DMS 273 (cell line): ENCODE results near the gene FBXL13.
"Not testable (repeated sequence)": the region's sequence is repeated elsewhere in the genome, so short reads cannot be mapped to it uniquely, and the experiment has no call there.

Experiments
- DNase-seq: peaks from one replicate; lab custom pipeline; 2025; ENCODE audit not compliant: unreplicated experiment; lab: John Stamatoyannopoulos, UW

Gene FBXL13

DNA sequence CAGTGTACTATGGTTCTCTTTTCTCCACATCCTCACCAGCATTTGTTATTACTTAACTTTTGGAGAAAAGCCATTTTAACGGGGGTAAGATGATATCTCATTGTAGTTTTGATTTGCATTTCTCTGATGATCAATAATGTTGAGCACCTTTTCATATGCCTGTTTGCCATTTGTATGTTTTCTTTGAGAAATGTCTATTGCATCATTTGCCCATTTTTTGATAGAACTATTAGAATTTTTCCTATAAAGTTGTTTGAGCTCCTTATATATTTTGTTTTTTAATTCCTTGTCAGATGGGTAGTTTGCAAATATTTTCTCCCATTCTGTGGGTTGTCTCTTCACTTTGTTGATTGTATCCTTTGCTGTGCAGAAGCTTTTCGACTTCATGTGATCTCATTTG lies 172.5 kb downstream of the FBXL13 start:
- DNase-seq: not testable (repeated sequence)

DNA sequence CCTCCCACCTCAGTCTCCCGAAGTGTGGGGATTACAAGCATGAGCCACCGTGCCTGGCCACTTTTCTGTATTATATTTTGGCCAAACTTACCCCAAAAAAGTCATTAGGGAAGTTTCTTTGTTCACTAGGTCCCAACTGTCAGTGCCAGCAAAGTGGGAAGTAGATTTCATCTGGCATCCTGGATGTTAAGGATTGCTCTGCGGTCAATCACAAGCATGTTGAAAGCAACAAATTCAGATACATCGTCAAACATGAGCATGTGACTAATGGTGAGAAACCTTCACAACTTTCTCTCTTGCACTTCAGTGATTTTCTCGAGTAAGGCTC lies 176.1 kb downstream of the FBXL13 start:
- no peak for DNase-seq

DNA sequence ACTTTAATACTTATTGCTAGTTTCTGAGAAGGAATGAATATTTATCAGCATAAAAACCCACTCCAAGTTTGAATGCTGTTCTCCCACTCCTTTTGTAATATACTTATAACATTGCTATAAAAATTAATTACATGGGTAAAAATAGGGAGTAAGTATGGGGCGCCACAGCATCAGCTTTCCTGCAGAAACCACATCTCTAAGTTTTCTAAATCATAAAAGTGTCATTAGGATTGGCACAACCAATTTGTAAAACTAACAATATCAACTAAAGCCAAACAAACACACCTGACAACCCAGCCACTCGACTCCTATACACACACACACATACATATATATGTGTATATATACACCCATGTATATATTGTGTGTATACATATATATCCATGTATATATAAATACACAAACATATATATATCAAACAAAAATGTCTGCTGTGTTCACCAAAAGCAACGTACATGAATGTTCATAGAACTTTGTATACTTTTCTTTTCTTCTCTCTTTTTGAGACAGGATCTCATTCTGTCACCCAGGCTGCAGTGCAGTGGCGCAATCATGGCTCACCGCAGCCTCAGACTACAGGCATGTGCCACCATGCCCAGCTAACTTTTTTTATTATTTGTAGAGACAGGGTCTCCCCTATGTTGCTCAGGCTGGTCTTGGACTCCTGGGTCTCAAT lies 176.6 kb downstream of the FBXL13 start:
- no peak for DNase-seq

DNA sequence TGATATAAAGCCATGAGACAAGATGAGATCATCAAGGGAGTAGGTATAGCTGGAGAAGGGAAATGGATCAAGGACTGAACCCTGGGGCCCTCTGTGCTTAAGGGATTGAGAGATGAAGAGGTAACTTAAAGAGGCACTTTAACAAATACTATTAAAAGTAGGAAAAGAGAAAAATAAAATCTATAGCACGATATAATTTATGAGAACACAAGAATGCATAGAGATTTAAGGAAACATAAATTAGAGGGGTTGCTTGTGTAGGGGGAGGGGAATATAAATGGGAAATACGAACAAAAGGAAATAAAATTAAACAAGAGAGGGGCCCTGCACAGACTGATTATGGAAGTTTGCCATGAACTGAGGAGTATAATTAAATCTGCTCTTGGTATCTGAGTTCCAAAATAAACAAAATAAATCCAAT lies 177.4 kb downstream of the FBXL13 start:
- DNase-seq: no peak

DNA sequence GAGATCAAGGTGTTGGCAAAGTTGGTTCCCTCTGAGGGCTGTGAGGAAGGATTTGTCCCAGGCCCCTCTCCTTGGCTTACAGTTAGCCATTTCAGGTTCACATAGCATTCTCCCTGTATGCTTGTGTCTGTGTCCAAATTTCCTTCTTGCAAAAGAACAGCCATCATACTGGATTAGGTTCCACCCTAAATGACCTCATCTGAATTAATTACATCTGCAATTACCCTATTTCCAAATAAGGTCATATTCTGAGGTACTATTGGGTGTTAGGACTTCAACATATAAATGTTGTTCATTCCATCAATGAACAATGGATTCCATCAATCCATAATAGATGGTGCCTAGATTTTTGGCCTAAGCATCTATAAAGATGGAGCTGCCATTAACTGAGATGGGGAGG lies 178.0 kb downstream of the FBXL13 start:
- no peak for DNase-seq

DNA sequence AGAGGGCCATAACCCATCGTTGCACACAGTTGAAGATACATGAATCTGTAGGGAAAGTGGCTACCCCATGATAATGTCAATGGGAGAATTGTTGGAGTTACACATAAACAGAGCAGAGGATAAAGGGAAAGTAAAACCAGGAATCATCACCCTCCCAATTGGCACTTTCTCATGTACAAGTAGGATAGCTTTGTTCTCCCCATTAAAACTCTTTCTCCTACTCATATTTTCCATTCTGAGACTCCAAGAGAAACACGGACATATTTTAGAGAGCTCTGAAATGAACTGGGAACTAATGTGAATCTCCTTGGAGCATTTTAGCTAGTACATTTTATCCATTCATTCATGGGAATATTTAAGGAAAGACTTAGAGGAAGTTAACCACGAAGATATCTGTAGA lies 179.0 kb downstream of the FBXL13 start:
- no peak for DNase-seq

DNA sequence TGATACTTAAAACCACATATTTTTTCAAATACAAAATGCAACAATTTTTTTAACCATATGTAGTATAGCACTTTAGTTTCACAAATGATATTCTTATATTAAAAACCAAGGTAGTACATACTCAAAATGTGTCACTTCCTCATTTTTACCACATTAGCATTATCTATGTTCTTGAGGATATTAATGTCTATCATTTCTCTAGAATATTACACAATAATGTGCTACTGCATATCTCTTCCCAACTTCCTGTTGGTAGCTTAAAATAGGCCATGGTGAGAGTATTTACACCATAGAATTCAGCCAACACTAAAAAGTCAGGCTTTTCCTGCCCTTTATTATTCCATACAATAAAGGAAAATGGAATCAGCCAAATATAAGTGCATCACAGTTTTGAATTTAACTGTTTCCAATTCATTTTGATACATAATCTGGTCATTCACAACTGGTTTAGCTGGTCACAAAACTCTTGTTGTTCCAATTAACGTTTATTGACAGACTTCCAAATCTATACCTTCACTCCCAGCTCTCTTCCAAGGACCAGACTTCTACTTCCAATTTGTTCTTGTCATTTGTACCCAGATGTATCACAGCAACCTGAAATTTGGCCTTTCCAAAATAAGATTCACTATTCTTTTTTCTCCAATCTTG lies 181.8 kb downstream of the FBXL13 start:
- DNase-seq: no peak

DNA sequence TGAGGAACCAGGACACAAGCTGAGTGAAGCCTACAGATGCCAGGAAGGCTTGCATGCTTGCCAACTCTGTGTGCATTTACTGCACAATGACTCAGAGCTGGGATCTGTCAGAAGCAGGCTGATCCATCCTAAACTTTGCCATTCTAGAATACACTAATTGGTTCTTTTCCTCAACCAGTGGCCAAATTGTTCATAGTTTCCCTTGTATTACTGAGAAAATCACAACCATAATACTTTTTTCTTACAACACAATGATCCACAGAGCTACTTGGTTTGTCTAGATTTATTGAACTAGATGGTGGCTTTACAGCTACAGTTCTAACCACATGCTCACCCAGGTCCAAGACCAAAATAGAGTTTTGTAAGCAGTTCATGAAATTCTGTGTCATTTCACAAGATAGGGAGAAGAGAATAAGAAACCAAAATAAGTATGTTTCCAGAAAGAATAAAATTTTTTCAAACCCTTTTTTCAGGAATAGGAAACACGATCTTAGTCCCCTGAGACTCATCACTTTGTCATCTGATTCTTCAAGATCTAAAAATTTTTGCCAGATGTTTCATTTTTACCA lies 182.8 kb downstream of the FBXL13 start:
- peak; percentile 70 for DNase-seq

DNA sequence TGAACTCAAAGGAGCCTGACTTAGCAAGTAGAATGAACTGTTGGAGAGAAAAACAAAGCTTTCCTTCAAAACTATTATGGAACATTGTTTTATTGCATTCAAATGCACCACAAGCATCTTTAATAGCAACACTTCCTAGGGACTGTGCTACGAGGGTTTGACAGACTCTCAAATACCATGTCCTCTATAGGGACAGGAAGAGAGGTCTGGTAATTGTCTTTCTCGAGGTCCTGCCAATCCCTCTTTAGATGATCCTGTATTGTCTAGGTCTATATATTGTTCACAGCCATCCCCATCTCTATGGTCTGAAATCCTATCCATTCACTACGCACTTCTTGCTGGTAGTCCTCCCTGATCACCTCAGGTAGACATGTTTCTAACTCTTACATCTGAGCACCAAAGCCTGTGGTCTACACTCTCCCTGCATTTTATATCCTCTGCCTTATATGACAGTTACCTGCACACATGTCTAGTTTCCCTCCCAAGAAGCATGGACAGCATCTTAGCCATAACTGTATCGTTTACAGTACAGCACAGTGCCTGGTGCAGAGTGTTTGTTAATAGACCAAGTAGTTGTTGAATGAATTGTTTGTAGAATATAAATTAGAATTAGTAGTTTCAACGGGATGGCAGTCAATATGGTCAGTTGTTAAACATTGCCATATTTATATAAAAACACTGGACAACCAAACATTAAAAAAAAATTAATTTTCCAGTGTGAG lies 183.5 kb downstream of the FBXL13 start:
- no peak for DNase-seq

DNA sequence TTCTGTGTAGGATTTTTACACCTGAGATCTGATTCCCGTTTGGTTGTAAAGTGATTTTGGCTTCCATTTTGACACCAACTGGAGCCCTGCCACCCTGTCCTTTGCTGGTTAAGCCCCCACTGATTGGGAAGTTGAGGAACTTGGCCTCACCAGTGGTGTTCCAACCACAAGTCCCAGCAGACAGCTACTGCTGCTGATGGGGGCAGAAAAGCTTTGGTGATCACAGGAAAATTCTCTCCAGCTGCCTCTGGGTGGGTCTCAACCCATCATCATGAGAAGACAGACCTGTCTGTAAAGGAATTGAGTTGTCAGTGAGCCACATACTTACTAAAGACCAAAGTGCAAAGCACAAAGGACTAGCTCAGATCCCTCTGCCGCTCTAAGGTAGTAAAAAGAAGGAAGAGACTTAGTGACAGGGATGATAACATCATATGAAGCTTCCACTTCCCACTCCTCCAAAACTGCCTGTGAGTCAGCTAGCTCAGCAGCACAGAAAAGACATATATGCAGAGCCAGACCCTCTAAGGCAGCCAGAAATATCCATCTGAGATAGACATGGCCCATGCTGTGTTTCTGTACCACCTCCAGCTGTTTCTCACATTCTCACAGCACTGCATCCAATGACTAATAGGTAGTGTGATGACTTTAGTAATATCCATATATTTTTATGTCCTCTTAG lies 184.2 kb downstream of the FBXL13 start:
- DNase-seq: no peak

DNA sequence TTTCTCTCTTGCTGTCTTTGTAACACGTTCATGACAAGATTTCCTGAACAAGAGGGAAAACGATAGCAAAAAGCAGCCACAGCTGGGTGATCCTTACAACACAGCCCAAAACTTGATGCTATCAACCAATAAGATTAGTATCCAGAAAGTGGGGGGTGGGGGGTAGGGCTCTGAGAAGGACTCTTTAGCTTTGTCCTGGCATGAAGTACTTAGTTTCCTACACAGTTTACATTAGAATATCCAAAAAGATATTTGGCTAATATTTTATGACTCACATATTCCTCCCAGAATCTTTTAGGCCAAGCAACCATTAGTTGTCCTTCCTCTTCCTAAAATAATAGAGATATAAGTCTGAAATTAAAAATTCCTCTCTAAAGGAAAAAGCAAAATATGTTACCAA lies 184.7 kb downstream of the FBXL13 start:
- DNase-seq: no peak

DNA sequence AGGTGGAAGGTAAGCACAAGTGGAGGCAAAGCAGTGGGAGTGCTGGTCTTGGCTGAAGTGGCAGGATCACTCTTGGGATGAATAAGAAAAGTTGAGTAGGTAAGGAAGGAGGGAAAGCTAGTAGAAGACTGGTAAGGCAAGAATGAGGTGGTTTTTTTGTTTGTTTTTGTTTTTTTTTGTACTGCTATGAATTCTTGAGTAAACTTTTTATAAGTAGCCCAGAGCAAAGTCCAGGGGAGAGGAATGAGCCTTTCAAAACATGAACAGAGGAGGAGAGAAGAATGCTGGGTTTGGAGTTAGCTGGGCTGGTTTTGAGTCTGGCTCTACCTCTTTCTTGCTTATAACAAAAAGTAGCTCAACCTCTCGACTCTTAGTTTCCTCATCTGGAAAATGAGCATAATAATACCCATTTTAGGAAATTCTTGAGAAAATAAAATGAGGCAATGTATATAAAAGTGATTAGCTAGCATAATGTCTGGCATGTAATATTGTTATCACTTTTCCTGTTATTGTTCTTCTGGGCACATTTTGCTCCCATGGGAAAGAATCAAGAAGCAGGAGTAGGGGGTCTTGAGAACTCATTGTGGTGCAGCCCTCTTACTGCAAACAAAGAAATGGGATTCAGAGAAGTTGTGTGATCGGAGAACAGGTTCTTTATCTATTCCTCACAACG lies 185.9 kb downstream of the FBXL13 start:
- DNase-seq: no peak

DNA sequence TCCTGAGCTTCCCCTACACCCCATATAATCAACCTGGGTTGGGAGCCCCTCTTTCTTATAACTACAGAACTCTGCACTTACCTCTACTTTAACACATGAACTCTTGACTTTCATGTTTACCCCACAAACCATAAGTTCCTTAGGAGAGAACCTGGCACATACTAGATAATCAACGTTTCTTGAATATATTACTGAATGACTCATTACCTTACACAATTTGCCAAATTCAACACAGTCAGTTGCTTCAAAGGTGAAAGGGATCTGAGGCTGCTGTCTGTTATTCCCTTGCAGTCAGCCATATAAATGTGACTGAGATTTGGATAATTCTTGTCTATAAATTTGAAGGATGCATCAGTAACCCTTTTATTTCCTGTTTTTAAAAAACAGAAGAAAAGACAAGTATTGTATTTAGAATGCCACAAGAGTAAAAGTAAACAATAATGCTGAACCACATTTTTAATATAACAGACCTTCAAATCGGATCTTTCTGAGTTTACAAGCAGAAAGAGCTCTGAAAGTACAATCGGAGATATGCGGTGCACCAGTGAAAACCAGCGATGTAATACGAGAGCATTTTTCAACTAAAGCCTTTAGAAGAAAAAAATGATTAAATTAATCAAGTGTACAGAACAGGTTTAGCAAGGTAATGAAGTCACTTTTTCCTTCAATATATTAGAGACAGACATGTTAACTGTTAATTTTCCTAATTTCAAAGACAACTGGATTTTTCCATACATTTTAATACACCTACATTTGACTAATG lies 191.3 kb downstream of the FBXL13 start:
- peak; percentile 35 for DNase-seq

DNA sequence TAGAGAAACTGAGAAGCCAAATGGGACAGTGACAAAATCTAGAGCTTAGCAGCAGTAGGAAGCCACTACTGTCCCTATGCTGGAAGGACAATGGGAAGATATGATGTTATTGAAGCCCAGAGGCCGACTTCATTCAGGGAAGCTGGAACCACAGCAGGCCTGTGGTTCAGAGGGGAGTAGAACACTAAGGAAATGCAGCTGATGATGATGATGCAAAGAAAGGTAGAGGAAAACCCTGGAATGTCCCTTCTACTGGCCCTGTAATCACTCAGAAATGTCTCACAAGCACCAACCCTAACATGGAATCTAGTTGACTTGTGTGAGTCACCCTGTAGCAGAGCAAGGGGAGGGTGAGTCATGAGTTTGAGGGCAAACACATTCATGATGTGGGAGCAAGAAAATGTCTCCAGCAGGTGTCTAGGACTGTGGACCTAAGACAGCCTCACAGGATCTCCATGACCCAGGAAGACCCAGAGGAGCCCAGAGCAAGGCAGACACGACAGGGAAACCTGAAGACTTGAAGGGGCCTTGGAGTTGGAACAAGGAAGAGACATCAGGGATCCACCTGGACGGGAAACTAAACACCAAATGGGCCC lies 198.8 kb downstream of the FBXL13 start:
- no peak for DNase-seq

DNA sequence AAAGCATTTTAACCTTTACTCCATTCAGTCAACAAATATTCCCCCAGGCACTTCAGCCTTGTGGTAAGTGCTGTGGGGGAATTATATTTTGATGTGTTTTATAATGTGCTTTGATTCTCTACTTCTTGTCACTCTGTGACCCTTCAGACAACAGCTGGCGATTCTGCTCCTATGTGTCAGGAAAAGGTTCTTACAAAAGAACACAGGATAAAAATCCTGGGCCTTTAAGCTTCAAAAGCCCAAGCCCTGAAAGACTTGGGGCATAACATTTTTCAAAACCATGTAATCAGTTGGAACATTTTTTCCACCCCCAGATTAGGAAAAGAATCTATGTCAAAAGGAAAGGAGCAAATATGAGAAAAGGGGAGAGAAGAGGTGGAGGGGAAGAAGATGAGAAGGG lies 199.6 kb downstream of the FBXL13 start:
- DNase-seq: no peak

DNA sequence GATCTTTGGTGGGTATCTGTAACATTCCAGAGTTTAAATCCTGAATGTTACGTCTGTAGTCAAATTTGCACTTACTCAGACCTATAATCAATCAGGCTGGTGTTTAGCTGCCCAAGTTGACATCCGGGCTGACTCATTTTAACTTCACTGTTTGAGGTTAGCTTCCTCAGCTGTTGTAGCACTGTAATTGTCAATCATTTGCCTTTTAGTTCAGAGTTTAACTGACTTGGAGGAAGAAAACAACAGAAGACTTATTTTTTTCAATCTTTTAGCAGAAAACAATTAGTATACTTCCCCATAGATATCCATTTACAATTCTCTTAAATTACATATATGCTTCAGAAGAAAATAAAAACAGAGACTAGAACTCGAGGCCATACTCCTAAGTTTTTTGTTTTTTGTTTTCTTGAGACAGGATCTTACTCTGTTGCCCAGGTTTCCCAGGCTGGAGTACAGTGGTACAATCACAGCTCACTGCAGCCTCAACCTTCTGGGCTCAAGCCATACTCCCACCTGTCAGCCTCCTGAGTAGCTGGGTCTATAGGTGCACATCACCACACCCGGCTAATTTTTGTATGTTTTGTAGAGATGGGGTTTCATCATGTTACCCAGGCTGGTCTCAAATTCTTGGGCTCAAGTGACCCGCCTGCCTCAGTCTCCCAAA lies 200.3 kb downstream of the FBXL13 start:
- DNase-seq: no peak

DNA sequence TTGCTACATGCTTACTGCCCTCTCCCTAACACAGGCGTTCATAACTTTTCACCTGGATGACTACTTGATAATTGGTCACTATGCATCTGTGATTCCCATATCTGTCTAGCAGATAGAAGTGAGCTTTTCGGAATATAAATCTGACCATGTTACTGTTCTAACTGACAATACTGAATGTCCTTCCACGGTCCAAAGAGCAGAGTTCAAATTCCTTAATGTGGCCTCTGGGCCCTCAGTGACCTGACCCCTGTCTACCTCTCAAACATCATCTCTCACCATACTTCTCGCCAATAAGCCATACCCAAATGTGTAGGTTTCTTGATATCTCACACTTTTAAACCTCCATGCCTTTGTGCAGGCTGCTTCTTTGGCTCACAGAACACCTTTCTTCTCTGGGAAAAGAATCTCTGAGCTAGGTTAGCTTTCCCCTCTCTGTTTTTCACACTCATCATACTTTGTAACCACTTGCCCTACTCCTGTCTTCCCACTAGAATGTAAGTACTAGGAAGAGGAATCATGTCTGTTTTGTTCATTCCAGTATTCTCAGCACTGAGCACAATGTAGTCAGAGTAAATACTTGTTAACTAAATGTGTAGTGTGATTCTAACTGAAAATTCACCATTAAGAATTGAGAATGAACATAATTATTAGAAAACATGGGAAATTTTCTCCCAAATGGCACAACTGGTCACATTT lies 201.0 kb downstream of the FBXL13 start:
- DNase-seq: no peak

DNA sequence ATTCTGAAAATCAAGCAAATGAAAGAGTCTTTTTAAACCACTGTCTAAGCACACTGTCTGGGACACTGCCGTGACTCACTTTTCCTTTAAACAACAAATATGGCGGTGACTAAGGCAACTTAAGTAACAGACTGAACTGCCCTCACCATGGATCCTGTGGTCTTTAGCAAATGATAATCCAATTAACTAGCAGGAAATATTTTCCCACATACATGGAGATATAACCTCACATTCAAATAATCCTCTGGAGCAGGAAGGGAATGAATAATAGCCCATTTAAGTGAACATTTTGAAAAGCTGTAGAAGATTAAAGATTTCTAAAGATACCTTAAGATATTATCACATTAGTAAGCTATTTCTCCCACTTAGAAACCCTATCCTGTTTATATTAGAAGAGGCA lies 202.1 kb downstream of the FBXL13 start:
- no peak for DNase-seq

DNA sequence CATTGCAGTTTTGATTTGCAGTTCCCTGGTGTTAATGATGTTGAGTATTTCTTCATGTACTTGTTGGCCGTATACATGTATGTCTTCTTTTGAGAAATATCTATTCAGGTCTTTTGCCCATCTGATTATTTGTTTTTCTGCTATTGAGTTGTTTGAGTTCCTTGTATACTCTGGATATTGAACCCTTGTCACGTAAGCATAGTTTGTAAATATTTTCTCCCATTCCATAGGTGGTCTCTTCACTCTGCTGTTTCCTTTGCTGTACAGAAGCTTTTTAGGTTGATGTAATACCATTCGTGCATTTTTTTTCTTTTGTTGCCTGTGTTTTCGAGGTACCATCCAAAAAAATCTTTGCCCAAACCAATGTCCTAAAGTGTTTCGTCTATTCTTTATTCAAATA lies 205.4 kb downstream of the FBXL13 start:
- no peak for DNase-seq
